HG02973 (cell line): ENCODE data around the gene NCKIPSD.
"Not testable (repeated sequence)": the region's sequence is repeated elsewhere in the genome, so short reads cannot be mapped to it uniquely, and the experiment has no call there.

Experiments used
- ATAC-seq: cut with Tn5 transposase; IDR thresholded peaks from one replicate; pipeline ENCODE4 v1.9.1; 2021; ENCODE audit warnings: moderate library complexity; ENCODE audit not compliant: unreplicated experiment

NCKIPSD gene

GRCh38 chr3:48685603-48686511, at the start of gene NCKIPSD:
Gene NCKIPSD, minus strand, starts transcription at chr3:48685915. Its CDS starts 108 bp downstream, at chr3:48685807.
- ATAC-seq, result peak; percentile 76

- not testable (repeated sequence) for ATAC-seq
These were observed 49.5 kb upstream of the NCKIPSD start for GRCh38 chr3:48735075-48735767.

GRCh38 chr3:48734541-48734940, 48.8 kb upstream of the NCKIPSD start:
- ATAC-seq, result not testable (repeated sequence)

- not testable (repeated sequence) for ATAC-seq
These were observed 48.2 kb upstream of the NCKIPSD start for GRCh38 chr3:48733752-48734518.

GRCh38 chr3:48727511-48727910, 41.8 kb upstream of the NCKIPSD start:
- no peak for ATAC-seq

- not testable (repeated sequence) for ATAC-seq
These were observed 39.6 kb upstream of the NCKIPSD start for GRCh38 chr3:48725185-48725855.

- ATAC-seq, result no peak
These were observed 38.0 kb upstream of the NCKIPSD start for GRCh38 chr3:48723725-48724124.

- ATAC-seq, result not testable (repeated sequence)
These were observed 37.6 kb upstream of the NCKIPSD start for GRCh38 chr3:48723293-48723692.

GRCh38 chr3:48716982-48717746, 31.4 kb upstream of the NCKIPSD start, which contains the start of gene IP6K2:
Gene IP6K2, minus strand, starts transcription at chr3:48717221. Its CDS starts 21,930 bp downstream, at chr3:48695291.
- peak; percentile 95 for ATAC-seq

GRCh38 chr3:48716508-48716981, 30.8 kb upstream of the NCKIPSD start:
- ATAC-seq, result no peak

GRCh38 chr3:48715174-48715800, 29.6 kb upstream of the NCKIPSD start:
- no peak for ATAC-seq

GRCh38 chr3:48711727-48712126, 26.0 kb upstream of the NCKIPSD start:
- ATAC-seq, result no peak

- no peak for ATAC-seq
These were observed 23.3 kb upstream of the NCKIPSD start for GRCh38 chr3:48709051-48709461.

- ATAC-seq, result no peak
These were observed 22.8 kb upstream of the NCKIPSD start for GRCh38 chr3:48708481-48708889.

GRCh38 chr3:48707157-48707556, 21.4 kb upstream of the NCKIPSD start:
- ATAC-seq, result no peak

- ATAC-seq, result no peak
These were observed 16.7 kb upstream of the NCKIPSD start for GRCh38 chr3:48702320-48702920.

- ATAC-seq, result no peak
These were observed 15.2 kb upstream of the NCKIPSD start for GRCh38 chr3:48700731-48701405.

- no peak for ATAC-seq
These were observed 13.2 kb upstream of the NCKIPSD start for GRCh38 chr3:48698891-48699290.
